Non-pigmented ciliary epithelial cell (primary cell): ENCODE results near the gene TRPM5.

ENCODE experiments used
- DNase-seq: peaks from one replicate; pipeline ENCODE4 v3.0.0-alpha.2; 2010; ENCODE audit warnings: low read depth

The TRPM5 gene

DNA sequence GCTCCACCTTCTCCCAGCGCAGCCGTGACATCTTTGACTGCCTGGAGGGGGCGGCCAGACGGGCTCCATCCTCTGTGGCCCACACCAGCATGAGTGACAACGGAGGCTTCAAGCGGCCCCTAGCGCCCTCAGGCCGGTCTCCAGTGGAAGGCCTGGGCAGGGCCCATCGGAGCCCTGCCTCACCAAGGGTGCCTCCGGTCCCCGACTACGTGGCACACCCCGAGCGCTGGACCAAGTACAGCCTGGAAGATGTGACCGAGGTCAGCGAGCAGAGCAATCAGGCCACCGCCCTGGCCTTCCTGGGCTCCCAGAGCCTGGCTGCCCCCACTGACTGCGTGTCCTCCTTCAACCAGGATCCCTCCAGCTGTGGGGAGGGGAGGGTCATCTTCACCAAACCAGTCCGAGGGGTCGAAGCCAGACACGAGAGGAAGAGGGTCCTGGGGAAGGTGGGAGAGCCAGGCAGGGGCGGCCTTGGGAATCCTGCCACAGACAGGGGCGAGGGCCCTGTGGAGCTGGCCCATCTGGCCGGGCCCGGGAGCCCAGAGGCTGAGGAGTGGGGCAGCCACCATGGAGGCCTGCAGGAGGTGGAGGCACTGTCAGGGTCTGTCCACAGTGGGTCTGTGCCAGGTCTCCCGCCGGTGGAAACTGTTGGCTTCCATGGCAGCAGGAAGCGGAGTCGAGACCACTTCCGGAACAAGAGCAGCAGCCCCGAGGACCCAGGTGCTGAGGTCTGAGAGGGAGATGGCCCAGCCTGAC lies 41.2 kb downstream of the TRPM5 start:
- no peak for DNase-seq

DNA sequence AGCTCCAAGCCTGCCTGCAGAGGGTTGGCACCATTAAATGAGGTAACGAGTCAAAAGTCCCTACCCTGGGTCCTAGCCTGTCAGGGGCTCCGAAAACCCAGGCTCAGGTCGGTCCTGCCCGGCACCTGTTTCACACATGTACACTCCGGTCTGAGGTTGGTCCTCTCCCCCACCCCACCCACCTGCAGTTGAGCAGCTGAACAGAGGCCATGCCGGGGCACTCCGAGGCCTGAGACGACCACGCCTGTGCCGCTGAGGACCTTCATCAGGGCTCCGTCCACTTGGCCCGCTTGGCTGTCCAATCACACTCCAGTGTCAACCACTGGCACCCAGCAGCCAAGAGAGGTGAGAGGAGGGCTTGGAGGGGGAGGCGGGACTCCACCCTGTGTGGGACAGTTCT lies 42.2 kb downstream of the TRPM5 start:
- DNase-seq: no peak

DNA sequence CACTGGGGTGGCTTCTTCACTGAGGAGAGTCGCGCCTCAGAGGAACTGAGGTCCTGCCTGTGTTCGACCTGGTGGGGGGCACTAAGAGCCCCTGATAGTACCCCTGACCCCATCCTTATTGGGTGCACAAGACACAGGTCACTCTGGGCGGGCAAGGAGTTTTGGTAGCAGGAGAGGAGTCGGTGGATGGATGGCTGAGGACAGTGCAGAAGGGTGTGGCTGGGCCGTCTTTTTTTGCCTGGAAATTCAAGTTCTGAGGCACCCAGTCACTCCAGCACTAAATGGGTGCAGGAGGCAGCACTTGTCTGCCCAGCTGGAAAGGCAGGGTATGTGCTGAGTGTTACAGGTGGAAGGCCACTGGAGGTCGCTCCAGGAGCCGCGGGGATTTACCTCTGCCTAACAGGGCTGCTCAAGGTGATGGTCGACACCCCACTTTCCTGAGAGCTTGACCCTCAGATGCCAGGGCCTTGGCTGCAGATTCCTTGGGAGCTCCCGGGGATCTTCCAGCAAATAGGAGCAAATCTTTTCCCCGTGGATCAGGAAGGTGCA lies 42.8 kb downstream of the TRPM5 start:
- DNase-seq: no peak

DNA sequence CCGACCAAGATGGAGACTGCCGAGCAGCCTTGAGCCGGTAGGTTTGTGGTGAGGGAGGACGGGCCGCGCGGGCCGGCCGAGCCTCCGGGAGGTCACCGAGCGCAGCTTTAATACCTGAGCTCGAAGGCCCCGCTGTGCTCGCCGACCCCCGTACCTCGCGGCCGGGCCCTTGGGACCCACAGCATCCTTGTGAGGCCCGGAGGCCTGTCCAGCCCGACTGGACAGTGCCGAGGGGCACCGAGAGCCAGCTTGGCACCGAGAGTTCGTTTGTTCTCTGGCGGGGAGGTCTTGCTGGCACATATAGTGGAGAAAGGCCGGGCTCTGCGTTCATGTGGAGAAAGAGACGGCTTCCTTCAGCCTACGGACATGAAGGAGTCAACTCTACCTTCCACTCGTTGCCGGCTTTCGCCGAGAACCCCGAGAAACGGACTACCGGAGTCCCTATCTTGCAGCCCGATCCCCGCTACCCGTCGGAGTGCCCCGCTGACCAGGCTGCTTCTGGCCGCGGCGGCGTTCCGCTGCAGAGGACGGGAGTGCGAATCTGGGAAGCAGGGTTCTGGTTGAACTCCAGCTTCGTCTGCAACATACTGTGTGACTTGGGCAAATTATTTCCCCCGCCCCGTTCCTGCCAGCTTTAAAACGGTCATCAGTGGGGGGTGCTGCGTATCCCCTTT lies 43.4 kb downstream of the TRPM5 start:
- DNase-seq: no peak

DNA sequence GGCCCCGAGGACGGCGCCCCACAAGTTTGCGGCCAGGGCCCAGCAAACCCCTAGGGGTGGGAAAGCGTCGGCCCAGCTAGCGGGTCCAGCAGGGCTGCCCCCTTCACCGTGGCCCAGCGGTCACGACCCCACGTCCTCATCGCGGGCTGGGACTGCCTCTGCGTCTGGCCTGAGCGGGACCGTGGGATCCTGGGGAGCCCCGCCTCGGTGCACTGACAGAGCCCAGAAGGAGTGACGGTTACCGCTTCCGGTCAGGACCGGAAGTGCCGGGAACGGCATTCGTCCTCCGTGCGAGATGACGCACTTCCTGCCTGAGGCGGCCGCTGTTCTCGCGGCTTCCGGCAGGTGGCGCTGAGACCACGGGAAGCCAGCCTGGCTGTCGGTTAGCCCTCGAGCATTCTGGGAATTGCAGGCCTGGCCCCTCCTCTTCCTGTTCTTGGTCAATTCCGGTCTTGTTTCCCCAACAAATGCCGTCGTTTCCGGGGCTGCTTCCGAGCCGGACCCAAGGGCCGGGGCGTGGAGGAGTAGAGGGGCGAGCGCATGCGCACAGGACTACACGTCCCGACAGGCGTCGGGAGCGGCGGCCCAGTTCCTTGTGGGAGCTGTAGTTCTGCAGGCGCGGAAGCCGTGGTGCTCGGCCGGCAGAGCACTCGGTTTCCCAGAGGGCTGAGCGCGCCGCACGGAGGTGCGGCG lies 44.1 kb downstream of the TRPM5 start, which contains the start of gene TSSC4:
Gene TSSC4, plus strand, starts transcription at position 682 of the 693 bp plus-strand sequence. CDS start 1,884 bp downstream, outside the sequence.
- peak; percentile 99 for DNase-seq

DNA sequence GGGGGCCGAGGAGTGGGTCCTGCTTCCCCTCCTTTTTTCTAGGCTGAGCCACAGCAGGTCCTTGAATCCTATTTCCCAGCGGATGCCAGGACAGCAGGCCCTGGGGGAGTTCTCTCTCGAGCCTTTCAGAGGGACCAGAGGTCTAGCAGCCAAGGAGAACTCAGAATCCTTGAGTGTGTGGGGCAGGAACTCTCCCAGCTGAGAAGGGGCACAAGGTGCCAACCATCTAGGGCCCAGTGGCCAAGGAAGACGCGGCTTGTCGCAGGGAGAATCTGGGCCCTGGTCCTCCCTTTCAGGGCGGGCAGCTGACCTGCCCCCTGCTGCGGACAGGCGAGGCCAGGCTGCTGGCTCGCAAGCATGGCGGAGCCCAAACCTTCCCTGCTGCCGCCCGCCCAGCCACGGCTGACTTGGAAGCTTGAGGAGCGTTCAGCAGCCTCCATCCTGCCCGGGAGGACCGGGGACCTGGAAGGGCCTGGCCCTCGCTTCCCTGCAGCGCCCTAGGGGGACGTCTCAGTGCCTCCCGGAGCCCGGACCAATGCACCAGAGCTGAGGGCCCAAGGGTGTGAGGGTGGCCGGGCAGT lies 44.7 kb downstream of the TRPM5 start:
- DNase-seq: no peak

DNA sequence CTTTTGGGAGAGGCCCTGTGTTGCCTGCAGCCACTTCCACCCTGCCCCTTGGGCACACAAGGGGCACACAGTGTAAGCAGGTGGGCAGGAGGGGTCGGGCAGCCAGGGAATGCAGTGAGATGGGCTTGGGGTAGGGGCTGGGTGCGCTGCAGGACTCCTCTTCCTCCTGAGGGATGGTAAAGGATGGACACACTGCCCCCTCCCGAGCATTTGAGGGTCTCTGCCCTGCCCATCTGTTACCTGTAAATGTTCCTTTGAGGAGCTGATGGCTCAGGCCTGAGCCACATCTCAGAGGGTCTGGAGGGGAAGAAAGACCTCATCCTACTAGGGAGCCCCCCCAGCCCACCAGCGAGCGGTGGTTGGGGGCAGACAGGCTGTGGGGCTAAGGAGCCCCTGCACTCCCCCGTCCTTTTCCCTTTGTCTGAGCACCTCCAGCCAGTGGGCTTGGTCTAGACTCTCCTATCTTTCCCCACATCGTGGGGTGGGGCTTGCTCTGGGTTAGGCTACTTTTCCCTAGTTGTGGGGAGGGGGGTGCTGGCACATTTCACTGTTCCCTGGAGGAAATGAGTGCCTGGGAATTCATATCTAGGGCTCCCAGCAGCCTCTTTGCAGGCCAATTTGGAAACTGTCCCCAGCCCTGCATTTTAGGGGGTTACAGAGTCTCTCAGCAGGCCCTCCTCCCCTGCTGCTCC lies 45.5 kb downstream of the TRPM5 start:
- DNase-seq: no peak

DNA sequence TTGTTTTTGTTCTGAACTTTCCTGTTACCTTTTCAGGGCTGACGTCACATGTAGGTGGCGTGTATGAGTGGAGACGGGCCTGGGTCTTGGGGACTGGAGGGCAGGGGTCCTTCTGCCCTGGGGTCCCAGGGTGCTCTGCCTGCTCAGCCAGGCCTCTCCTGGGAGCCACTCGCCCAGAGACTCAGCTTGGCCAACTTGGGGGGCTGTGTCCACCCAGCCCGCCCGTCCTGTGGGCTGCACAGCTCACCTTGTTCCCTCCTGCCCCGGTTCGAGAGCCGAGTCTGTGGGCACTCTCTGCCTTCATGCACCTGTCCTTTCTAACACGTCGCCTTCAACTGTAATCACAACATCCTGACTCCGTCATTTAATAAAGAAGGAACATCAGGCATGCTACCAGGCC lies 47.3 kb downstream of the TRPM5 start:
- no peak for DNase-seq

DNA sequence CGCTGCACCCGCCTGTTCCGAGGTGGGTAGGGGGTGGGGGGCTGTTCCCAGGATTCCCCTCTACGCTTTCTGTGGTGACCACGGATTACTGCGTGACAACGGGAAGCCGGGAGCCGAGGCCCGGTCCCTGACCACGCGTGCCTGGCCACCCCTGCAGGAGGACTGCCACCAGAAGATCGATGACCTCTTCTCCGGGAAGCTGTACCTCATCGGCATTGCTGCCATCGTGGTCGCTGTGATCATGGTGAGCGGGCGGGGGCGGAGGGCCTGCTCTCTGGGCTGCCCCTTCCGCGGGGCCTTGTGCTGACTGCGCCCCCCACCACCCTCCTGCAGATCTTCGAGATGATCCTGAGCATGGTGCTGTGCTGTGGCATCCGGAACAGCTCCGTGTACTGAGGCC lies 47.8 kb downstream of the TRPM5 start:
- no peak for DNase-seq

DNA sequence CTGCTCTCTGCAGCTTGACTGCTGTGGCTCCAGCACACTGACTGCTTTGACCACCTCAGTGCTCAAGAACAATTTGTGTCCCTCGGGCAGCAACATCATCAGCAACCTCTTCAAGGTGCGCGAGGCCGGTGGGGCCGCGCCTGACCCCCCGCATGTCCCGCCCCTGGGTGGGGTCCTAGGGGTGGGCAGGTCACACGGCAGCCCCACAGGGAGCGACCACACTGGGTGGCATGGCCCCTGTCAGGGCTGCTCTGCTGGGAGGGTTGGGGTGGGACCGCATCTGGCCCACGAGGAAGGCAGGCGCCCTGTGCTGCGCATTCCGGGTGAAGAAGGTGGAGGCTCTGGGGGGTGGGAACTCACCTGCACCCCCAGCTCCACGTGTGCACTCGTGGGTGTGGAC lies 48.5 kb downstream of the TRPM5 start:
- no peak for DNase-seq

DNA sequence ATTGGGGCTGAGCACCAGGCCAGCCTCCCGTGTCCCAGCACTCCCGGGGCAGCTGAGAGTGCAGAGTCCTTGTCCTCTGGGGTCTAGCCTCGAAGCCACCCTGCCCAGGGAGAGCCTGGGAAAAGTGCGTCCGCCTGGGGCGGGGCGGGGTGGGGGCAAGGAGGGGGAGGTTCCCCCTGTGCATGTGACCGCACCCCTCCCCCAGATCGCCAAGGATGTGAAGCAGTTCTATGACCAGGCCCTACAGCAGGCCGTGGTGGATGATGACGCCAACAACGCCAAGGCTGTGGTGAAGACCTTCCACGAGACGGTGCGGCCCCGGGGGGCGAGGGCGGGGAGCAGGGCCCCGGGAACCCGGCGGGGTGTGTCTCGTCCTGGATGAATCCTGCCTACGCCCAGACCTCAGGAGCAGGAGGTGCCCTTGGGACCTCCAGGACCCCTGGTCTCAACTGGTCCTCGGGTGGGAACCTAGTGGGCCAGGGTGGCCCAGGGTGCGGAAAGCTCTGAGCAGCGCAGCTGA lies 49.0 kb downstream of the TRPM5 start:
- no peak for DNase-seq

DNA sequence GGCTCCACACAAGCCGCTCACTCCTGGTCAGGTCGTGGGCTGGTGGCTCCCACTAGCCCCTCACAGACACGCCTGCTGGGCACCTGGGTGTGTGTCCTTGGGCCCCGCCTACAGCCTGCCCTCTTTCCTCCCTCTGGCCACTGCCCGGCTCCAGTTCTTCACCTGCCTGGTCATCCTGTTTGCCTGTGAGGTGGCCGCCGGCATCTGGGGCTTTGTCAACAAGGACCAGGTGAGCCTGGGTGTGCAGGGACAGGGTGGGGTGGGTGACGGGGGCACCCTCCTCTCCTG lies 49.6 kb downstream of the TRPM5 start:
- DNase-seq: no peak
